HEK293 (cell line): ENCODE results near the gene HNRNPL.

Experiments used
- CTCF ChIA-PET: fragments of 350-600 bp; formaldehyde crosslinking; extraction: SDS; loops from one replicate; lab custom pipeline; 2021; ENCODE audit warnings: antibody characterized with exemption; lab: Yijun Ruan, JAX
- POLR2A ChIA-PET: fragments of 300-600 bp; formaldehyde crosslinking; extraction: SDS; loops from one replicate; lab custom pipeline; 2020; ENCODE audit warnings: antibody characterized with exemption, inconsistent platforms; lab: Yijun Ruan, JAX
- H3K27ac ChIP-seq: fragments of 200-500 bp; sonication (Bioruptor generic); 2 replicates; pipeline ENCODE4 v1.5.1; 2014; ENCODE audit warnings: low read depth, low read length, control low read depth, inconsistent platforms; ENCODE audit errors: extremely low read depth
- H3K36me3 ChIP-seq, 2 experiments: fragments of 200-500 bp in 1 of 2; sonication (Bioruptor generic) in 1 of 2; 1 replicate in 1 of 2; 2 replicates in 1 of 2; pipeline ENCODE4 v1.5.1; 2014 to 2017; ENCODE audit warnings: inconsistent platforms in 2 of 2, low read length in 2 of 2; ENCODE audit not compliant: control insufficient read depth in 2 of 2, insufficient read depth in 1 of 2
- H3K4me1 ChIP-seq: fragments of 200-500 bp; sonication (Bioruptor generic); 2 replicates; pipeline ENCODE4 v1.5.1; 2014; ENCODE audit warnings: mild to moderate bottlenecking, low read length, inconsistent platforms; ENCODE audit not compliant: control insufficient read depth, insufficient read depth
- H3K4me3 ChIP-seq: 2 replicates; pipeline ENCODE4 v1.5.1; 2011; ENCODE audit warnings: low read depth, mild to moderate bottlenecking, control low read depth, low read length, moderate library complexity
- H3K9me3 ChIP-seq: fragments of 200-500 bp; sonication (Bioruptor generic); 2 replicates; pipeline ENCODE4 v1.5.1; 2014; ENCODE audit warnings: low read depth, low read length, inconsistent platforms; ENCODE audit not compliant: control insufficient read depth, insufficient read depth
- BCL11A ChIP-seq: fragments of 450-650 bp; formaldehyde crosslinking; IDR thresholded peaks from 2 replicates; pipeline ENCODE4 v1.5.1; 2016; ENCODE audit warnings: low read depth, missing biosample characterization, missing genetic modification characterization
- FEZF1 ChIP-seq: fragments of 450-650 bp; formaldehyde crosslinking; IDR thresholded peaks from 2 replicates; pipeline ENCODE4 v1.5.1; 2016; ENCODE audit warnings: missing biosample characterization, missing genetic modification characterization
- IKZF3 ChIP-seq: fragments of 450-650 bp; IDR thresholded peaks from 2 replicates; pipeline ENCODE4 v1.5.0; 2018; ENCODE audit warnings: missing biosample characterization, mild to moderate bottlenecking, missing genetic modification characterization, moderate library complexity
- INSM2 ChIP-seq: fragments of 450-650 bp; formaldehyde crosslinking; IDR thresholded peaks from 2 replicates; pipeline ENCODE4 v1.5.1; 2016; ENCODE audit warnings: missing biosample characterization, missing genetic modification characterization
- KLF17 ChIP-seq: fragments of 450-650 bp; formaldehyde crosslinking; IDR thresholded peaks from 2 replicates; pipeline ENCODE4 v1.5.1; 2016; ENCODE audit warnings: missing biosample characterization, missing genetic modification characterization
- OSR2 ChIP-seq: fragments of 450-650 bp; formaldehyde crosslinking; IDR thresholded peaks from 2 replicates; pipeline ENCODE4 v1.5.1; 2016; ENCODE audit warnings: missing biosample characterization, missing genetic modification characterization
- PRDM1 ChIP-seq: fragments of 450-650 bp; formaldehyde crosslinking; IDR thresholded peaks from 2 replicates; pipeline ENCODE4; 2016; ENCODE audit warnings: missing biosample characterization, missing genetic modification characterization
- SP7 ChIP-seq: fragments of 450-650 bp; formaldehyde crosslinking; IDR thresholded peaks from 2 replicates; pipeline ENCODE4 v1.5.1; 2016; ENCODE audit warnings: missing biosample characterization, missing genetic modification characterization
- WT1 ChIP-seq: fragments of 450-650 bp; formaldehyde crosslinking; IDR thresholded peaks from 2 replicates; pipeline ENCODE4 v1.5.1; 2016; ENCODE audit warnings: missing biosample characterization, missing genetic modification characterization
- ZBTB11 ChIP-seq: fragments of 450-650 bp; formaldehyde crosslinking; conservative IDR thresholded peaks from 2 replicates; pipeline ENCODE4 v1.5.1; 2016; ENCODE audit warnings: low read depth, missing biosample characterization, missing genetic modification characterization
- ZBTB48 ChIP-seq: fragments of 450-650 bp; formaldehyde crosslinking; IDR thresholded peaks from 2 replicates; pipeline ENCODE4 v1.5.1; 2016; ENCODE audit warnings: missing biosample characterization, missing genetic modification characterization
- ZEB2 ChIP-seq: fragments of 450-650 bp; formaldehyde crosslinking; IDR thresholded peaks from 2 replicates; pipeline ENCODE4 v1.5.1; 2016; ENCODE audit warnings: missing biosample characterization, missing genetic modification characterization
- ZFP41 ChIP-seq: fragments of 450-650 bp; formaldehyde crosslinking; IDR thresholded peaks from 2 replicates; pipeline ENCODE4 v1.5.1; 2016; ENCODE audit warnings: missing biosample characterization, missing genetic modification characterization, borderline replicate concordance
- ZNF138 ChIP-seq: fragments of 450-650 bp; formaldehyde crosslinking; IDR thresholded peaks from 2 replicates; pipeline ENCODE4 v1.5.1; 2016; ENCODE audit warnings: missing biosample characterization, missing genetic modification characterization, borderline replicate concordance
- ZNF148 ChIP-seq: fragments of 450-650 bp; formaldehyde crosslinking; IDR thresholded peaks from 2 replicates; pipeline ENCODE4 v1.5.0; 2017; ENCODE audit warnings: missing biosample characterization, missing genetic modification characterization, borderline replicate concordance
- ZNF433 ChIP-seq: fragments of 450-650 bp; formaldehyde crosslinking; IDR thresholded peaks from 2 replicates; pipeline ENCODE4 v1.5.1; 2016; ENCODE audit warnings: missing biosample characterization, missing genetic modification characterization, low read depth
- ZNF501 ChIP-seq: fragments of 450-650 bp; formaldehyde crosslinking; IDR thresholded peaks from 2 replicates; pipeline ENCODE4 v1.5.1; 2016; ENCODE audit warnings: missing biosample characterization, missing genetic modification characterization
- ZNF544 ChIP-seq: fragments of 450-650 bp; formaldehyde crosslinking; IDR thresholded peaks from 2 replicates; pipeline ENCODE4 v1.5.0; 2017; ENCODE audit warnings: missing biosample characterization, missing genetic modification characterization
- ZNF664 ChIP-seq: fragments of 450-650 bp; formaldehyde crosslinking; IDR thresholded peaks from 2 replicates; pipeline ENCODE4 v1.5.1; 2016; ENCODE audit warnings: missing biosample characterization, missing genetic modification characterization
- ZNF768 ChIP-seq: fragments of 450-650 bp; formaldehyde crosslinking; IDR thresholded peaks from 2 replicates; pipeline ENCODE4 v1.5.1; 2018; ENCODE audit warnings: missing biosample characterization, mild to moderate bottlenecking, missing genetic modification characterization
- ZNF785 ChIP-seq: fragments of 450-650 bp; formaldehyde crosslinking; IDR thresholded peaks from 2 replicates; pipeline ENCODE4 v1.5.1; 2016; ENCODE audit warnings: missing biosample characterization, missing genetic modification characterization
- ZSCAN16 ChIP-seq: fragments of 450-650 bp; formaldehyde crosslinking; IDR thresholded peaks from 2 replicates; pipeline ENCODE4 v1.5.1; 2016; ENCODE audit warnings: missing biosample characterization, missing genetic modification characterization
- TF ChIP-seq, protein P1 (sequence below): fragments of 450-650 bp; formaldehyde crosslinking; IDR thresholded peaks from 2 replicates; pipeline ENCODE4 v1.5.1; 2016; ENCODE audit warnings: missing biosample characterization, missing genetic modification characterization
- TF ChIP-seq, protein P2 (sequence below): fragments of 450-650 bp; formaldehyde crosslinking; IDR thresholded peaks from 2 replicates; pipeline ENCODE4 v1.5.1; 2016; ENCODE audit warnings: missing biosample characterization, missing genetic modification characterization

HNRNPL gene

DNA sequence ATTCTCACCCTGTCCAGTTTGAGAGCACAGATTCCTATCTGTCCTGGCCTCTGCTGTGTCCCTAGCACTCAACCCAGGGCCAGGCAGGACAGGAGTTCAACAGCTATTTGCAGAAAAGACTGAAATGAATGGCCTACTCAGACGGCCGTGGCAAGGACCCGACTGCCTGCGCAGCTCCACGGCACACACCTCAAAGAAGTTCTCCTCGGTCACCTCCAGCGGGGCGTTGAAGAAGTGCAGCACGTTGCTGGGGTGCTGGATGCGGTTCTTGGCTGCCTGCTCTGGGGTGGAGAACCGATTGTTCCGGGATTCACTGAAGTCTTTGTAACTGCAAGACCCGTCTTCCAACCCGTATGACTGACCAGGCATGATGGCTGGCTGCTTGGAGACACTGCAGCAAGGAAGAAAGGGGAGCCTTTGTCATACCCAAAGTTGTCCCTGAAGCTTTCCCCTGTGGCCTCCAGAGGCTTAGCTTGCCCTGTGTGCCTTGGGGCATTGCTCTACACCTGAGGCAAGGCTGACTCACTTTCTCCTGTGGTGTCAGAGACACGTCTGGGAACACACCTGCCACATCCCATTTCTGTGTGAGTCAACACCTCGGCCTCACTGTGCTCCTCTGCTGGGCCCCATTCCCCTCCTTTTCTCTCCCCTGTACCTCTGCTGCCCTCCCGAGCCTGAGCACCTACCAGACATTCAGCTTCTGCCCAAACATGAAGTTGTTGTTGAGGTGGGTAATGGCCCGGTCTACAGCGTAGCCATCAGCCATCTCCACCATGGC, 11.4 kb downstream of the HNRNPL start (continued):
- TF ChIP-seq ZBTB11 (tag by site-specific recombination) (no peak), PRDM1 (tag by site-specific recombination) (peak; percentile 77; the same call in 1 of the 2 replicates), INSM2 (tag by site-specific recombination) (no peak), ZNF138 (no peak), ZNF433 (tag by site-specific recombination) (no peak), ZFP41 (no peak), BCL11A (tag by site-specific recombination) (no peak), ZNF768 (no peak), WT1 (tag by site-specific recombination) (peak; percentile 22), ZBTB48 (0 out of 2 replicates have a peak, but pooled peaks have one; percentile 14), KLF17 (tag by site-specific recombination) (peak; percentile 77)
- TF ChIP-seq, protein P1, sequence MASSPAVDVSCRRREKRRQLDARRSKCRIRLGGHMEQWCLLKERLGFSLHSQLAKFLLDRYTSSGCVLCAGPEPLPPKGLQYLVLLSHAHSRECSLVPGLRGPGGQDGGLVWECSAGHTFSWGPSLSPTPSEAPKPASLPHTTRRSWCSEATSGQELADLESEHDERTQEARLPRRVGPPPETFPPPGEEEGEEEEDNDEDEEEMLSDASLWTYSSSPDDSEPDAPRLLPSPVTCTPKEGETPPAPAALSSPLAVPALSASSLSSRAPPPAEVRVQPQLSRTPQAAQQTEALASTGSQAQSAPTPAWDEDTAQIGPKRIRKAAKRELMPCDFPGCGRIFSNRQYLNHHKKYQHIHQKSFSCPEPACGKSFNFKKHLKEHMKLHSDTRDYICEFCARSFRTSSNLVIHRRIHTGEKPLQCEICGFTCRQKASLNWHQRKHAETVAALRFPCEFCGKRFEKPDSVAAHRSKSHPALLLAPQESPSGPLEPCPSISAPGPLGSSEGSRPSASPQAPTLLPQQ (tag by site-specific recombination), result peak; percentile 63; the same call in 1 of the 2 replicates
- TF ChIP-seq, protein P2, sequence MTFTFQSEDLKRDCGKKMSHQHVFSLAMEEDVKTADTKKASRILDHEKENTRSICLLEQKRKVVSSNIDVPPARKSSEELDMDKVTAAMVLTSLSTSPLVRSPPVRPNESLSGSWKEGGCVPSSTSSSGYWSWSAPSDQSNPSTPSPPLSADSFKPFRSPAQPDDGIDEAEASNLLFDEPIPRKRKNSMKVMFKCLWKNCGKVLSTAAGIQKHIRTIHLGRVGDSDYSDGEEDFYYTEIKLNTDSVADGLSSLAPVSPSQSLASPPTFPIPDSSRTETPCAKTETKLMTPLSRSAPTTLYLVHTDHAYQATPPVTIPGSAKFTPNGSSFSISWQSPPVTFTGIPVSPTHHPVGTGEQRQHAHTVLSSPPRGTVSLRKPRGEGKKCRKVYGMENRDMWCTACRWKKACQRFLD, result no peak

- peak overlapping the region; percentile 63; the same call in 1 of the 2 replicates for H3K27ac ChIP-seq
- no peak overlapping the region for H3K4me3 ChIP-seq
- H3K36me3 ChIP-seq, result peaks cover 74 to 79% of the 10 kb centered on the region in 2 experiments
- ChIA-PET CTCF (interaction anchor here (0.6 to 1.2 kb wide), 7 partner anchors 22 to 432 kb away, joined by 3 to 6 read pairs (median 3); no protein-coding TSS in a partner anchor), POLR2A (interaction anchor here (0.6 to 4.6 kb wide), 6 partner anchors 10 to 134 kb away, joined by 3 to 67 read pairs (median 6); partner anchors contain the start of genes HNRNPL, MRPS12 and SARS2)
- H3K9me3 ChIP-seq, result no peaks in the 10 kb centered on the region
- peaks cover 7% of the 10 kb centered on the region for H3K4me1 ChIP-seq
- peak; percentile 71 for TF ChIP-seq IKZF3 (tag by site-specific recombination)
- TF ChIP-seq ZNF785 (tag by site-specific recombination), result no peak
- no peak for TF ChIP-seq ZNF501 (tag by site-specific recombination)
- peak; percentile 87 for TF ChIP-seq FEZF1 (tag by site-specific recombination)
- TF ChIP-seq OSR2 (tag by site-specific recombination), result peak; percentile 57
- TF ChIP-seq ZSCAN16, result peak; percentile 95
- TF ChIP-seq ZBTB48, result no peak
- no peak for TF ChIP-seq ZNF148
- peak; percentile 12; the same call in 1 of the 2 replicates for TF ChIP-seq ZEB2 (tag by site-specific recombination)
- TF ChIP-seq SP7, result peak; percentile 66
- 0 out of 2 replicates have a peak, but pooled peaks have one; percentile 12 for TF ChIP-seq ZNF664
- TF ChIP-seq ZNF544 (tag by site-specific recombination), result no peak
Observed at GRCh38 chr19:38837656-38838121, 12.1 kb downstream of the HNRNPL start.
